NCI-H446 (cell line): ENCODE results near the gene FAM200A.
"Not testable (repeated sequence)": the region's sequence is repeated elsewhere in the genome, so short reads cannot be mapped to it uniquely, and the experiment has no call there.

Source experiments
- DNase-seq, 2 experiments: peaks; one replicate each; lab custom pipeline; 2025; lab: John Stamatoyannopoulos, UW

FAM200A gene

DNA sequence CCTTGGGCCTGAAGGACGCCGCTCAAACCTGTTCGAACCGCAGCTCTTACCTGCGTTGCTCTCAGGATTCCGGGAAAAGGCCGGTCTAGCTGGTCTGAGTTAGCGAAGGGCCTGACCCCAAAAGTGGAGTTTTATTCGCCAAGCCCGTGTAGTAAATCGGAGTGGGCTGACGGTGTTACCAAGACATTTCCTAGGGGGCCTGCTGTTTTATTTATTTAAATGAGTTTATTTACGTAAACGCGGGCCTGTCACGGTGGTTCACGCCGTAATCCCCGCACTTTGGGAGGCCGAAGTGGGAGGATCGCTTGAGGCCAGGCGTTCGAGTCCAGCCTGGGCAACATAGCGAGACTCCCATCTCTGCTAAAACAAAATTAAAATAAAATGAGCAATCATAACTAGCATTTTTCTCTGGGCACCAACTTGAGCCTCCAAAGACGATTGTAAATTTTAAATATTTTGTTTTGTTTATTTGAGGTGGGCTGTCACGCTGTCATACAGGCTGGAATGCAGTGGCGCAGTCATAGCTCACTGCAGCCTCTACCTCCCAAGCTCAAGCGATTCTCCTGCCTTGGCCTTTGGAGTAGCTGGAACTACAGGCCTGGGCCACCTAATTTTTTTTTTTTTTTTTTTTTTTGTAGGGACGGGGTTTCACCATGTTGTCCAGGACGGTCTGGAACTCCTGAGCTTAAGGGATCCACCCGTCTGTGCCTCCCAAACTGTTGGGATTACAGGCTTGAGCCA lies 7.4 kb upstream of the FAM200A start:
- peak in 1 of 2 experiments; percentile 3 for DNase-seq

DNA sequence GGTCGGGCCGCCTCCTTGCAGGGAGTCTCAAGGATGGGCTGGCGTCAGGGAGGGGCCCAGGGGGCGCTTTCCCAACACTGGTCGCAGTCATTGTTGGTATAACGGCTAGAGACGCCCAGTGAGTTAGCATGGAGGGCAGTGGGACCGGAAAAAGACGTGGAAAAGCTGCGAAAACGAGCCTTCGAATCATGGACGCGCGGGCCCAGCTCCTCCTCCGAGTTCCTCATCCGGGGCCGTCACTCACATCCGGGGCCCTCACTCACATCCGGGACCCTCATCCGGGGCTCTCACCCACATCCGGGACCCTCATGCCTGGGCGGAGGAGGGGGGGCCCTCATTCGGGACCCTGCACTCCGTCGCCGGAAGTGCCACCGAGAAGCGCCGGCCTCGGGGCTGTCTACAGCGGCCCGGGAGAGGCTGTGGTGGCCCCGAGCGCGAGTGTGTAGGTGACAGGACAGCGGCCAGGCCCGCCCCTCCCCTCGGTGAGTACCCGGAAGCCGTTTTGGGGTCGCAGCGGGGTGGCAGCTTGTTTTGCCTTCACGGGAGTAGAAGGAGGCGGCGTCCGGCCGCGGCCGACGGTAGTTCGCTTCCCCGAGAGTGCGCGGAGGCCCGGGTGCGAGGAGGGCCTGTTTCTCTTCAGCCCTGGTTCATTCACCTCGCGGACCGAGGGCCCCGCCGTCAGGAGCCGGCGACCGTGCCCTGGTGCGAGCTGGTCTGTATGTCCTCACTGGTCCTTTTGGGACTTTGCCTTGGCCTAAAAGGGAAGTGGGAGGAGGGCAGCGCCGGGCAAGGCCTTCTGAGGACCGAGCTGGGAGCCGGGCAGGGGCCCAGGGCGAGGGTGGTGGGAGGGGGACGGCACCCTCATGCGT lies 6.6 kb upstream of the FAM200A start, which contains the start of gene ZNF655:
Gene ZNF655, plus strand, starts transcription at position 337 of the 869 bp plus-strand sequence. CDS start 1,918 bp downstream, outside the sequence.
- peak; percentile 72 to 88 for DNase-seq

DNA sequence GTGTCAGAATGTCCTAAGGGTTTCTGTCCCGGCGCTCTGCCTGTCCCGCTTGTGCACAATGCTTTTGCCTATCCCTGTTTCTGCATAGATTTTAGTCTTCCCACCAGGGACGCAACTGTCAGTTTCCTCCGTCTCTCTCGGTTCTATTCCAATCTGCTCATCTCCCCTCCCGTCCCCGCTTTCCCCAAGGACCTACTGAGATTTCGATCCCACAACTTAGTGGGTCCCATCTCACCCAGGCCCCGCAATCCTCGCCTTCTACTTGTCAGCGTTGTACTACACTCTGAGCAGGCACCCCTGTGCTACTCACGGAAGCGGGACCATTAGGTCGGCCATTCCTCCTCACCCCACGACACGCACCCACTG lies 6.0 kb upstream of the FAM200A start:
- no peak for DNase-seq

DNA sequence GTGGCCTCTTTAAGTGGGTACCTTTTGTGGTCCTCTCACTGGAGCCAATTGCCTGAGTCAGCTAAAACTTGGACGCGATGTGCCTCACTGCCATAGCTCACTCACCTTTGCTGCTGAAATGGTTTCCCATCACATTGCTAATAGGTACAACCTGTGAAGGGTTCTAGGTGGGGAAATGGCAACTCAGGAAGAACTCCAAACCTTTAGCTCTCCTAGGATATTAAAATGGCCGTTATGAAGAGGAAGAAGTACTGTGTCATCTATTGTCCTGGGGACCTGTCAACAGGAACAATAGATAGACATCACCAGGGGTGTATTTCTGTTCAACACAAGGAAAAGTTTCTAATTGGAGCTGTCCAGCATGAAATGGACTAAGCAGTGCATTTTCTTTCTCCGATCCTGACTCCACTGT lies 5.3 kb upstream of the FAM200A start:
- no peak for DNase-seq

DNA sequence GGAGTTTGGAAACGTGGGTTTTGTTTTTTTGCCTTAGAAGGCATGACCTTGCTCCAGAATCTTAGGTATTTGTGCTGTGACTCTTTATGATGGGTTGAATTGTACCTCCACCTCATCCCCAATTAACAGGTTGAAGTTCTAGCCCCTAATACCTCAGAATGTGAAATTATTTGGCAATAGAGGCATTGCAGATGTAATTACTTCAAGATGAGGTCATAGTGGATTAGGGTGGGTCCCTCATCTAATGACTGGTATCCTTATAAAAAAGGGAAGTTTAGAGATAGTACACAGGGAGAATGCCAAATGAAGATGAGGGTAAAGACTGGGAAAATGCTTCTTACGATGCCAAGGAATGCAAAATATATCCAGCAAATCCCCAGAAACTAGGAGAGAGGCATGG lies 3.0 kb upstream of the FAM200A start:
- no peak for DNase-seq

DNA sequence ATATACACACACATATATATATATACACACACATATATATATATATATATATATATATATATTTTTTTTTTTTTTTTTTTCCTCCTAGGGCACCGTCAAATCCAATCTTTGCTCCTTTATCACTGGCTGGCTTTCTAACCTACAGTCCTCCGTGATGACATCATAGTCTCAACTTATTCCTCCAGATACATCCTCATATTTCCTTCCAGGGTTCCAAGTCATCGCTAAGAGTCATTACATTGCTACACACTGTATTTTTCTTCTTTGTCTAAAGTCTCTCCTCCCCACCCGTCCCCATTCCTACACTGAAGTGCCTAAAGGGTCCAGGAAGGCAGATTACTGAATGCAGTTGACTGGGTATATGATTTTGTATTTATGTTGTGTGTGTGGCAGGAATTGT lies 1.1 kb upstream of the FAM200A start:
- DNase-seq: no peak

DNA sequence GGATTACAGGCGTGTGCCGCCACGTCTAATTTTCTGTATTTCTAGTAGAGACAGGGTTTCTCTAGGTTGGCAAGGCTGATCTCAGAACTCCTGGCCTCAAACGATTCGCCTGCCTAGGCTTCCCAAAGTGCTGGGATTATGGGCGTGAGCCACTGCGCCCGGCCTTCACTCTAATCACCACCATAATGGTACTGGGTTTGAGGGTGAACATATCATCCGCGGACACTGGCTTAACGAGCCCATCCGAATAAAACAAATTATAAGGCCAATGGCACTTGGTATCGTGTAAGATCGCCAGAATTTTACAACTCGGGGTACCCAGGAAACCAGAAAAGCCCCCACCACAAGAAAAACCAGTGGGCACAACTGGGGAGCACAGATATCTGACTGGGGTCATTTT lies 580 bp downstream of the FAM200A start:
- DNase-seq: no peak

DNA sequence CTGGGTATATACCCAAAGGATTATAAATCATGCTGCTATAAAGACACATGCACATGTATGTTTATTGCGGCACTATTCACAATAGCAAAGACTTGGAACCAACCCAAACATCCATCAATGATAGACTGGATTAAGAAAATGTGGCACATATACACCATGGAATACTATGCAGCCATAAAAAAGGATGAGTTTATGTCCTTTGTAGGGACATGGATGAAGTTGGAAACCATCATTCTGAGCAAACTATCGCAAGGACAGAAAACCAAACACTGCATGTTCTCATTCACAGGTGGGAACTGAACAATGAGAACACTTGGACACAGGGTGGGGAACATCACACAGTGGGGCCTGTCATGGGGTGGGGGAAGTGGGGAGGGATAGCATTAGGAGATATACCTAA lies 2.4 kb downstream of the FAM200A start:
- not testable (repeated sequence) for DNase-seq

DNA sequence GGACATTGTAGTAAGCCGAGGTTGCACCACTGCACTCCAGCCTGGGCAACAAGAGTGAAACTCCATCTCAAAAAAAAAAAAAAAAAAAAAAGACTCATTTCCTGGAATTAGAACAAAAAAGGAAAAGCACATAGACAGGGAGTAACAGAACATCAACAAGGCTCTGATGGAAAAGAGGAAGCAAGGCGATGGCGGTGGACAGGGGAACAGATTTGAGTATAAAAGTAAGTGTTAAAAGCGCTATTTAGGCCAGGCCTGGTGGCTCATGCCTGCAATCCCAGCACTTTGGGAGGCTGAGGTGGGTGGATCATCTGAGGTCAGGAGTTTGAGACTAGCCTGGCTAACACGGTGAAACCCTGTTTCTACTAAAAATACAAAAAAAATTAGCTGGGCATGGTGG lies 6.6 kb downstream of the FAM200A start:
- not testable (repeated sequence) for DNase-seq

DNA sequence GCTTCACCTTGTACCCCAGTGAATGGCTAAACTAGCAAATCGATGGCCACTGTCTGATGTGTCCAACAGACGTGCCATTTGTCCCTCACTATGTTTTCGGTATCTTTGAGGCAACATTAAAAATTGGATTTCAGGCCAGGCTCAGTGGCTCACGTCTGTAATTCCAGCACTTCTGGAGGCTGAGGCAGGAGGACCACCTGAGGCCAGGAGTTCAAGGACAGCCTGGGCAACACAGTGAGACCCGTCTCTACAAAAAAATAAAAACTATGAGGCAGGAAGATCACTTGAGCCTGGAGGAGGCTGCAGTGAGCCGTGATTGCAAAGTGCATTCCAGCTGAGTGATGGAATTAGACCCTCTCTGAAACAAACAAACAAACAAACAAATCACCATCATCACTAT lies 8.0 kb downstream of the FAM200A start:
- no peak for DNase-seq

DNA sequence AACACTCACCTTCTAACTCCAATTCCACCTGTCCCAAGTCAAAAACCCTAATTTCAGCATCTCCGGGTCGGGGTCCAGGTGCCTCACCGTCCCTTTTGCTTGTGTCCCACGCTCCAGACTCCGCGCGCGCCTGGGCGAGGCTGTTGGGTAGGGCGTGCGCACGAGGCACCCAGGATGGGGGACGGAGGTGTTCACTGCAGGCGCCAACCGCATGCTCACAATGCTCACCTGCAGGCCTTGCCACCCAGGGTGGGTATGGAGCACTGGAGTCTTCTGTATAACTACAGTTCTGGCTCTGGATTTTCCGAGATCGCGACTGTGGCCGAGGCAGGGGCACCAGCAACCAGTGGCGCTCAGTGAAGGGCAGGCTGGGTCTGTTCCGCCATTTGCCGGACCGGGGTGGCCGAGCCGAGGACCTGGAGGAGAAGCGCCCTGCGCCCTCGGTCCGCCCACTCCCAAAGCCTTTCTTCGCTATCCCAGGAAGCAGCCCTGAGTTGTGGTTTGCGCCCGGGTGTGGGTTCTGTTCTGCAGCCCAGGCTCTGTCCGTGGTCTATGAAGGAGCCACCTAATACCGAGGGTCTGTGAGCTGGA lies 8.7 kb downstream of the FAM200A start:
- no peak for DNase-seq

DNA sequence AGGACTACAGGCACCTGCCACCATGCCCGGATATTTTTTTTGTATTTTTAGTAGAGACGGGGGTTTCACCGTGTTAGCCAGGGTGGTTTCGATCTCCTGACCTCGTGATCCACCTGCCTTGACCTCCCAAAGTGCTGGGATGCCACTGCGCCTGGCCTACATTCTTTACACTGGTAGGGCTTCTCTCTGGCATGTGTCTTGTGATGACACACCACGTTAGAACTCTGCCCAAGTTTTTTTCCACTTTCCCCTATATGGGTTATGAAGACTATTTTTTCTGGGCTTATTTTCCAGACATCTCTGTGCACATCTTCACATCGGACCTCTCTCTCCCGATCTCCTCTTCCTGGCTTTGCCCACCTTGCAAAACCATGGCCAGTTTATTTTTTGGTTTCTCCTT lies 10.7 kb downstream of the FAM200A start:
- no peak for DNase-seq

DNA sequence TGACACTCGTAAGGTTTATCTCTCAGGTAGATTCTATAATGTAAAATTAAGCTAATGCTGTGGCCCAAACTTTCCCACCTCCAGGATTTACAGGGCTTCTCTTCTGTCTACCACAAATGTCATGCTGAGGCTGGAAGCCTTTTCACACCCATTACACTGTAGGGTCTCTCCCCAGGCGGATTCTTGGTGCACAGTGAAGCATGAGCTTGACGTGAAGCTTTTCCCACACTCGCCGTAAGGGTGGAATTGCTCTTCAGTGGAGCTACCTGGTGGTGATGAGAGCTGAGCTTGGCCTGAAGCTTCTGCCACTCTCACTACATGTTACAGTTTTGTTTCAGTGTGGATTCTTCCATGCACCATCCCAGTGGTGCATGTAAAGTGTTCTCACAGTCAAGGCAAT lies 11.4 kb downstream of the FAM200A start:
- no peak for DNase-seq

DNA sequence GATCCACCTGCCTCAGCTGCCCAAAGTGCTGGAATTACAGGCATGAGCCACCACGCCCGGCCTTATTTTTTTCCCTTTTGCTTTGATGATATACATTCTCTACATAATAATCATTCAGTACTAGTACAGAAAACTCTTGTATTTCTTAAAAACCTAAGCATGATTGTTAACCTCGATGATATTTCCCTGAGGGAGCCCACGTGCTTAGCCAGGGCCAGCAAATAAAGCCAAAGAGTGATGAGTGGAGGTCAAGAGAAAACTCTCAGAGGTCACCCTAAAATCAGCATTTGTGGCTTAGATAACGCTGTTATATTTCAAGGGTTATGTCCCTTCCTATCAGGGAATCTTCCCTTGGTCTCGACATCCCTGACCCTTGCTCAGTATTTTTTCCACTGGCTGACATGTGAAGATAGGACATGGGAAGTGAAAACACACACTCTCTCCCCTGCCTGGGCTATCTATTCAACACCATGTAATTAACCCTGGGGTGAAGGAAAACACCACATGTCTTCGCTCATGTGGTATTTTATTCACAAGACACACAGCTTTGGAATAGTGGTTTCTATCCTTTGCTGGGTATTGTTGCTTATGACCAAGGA lies 12.6 kb downstream of the FAM200A start:
- DNase-seq: no peak

DNA sequence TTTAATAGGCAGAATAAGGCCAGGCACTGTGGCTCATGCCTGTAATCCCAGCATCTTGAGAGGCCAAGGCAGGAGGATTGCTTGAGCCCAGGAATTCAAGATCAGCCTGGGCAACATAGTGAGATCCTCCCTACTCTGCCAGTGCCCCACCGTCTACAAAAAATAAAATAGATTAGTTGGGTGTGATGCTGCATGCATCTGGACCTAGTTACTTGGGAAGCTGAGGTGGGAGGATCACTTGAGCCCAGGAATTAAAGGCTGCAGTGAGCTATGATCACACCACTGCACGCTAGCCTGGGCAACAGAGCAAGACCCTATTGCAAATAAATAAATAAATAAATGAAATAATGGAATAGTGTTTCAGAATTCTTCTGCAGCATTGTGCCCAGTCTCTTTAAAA lies 16.2 kb downstream of the FAM200A start:
- DNase-seq: no peak

DNA sequence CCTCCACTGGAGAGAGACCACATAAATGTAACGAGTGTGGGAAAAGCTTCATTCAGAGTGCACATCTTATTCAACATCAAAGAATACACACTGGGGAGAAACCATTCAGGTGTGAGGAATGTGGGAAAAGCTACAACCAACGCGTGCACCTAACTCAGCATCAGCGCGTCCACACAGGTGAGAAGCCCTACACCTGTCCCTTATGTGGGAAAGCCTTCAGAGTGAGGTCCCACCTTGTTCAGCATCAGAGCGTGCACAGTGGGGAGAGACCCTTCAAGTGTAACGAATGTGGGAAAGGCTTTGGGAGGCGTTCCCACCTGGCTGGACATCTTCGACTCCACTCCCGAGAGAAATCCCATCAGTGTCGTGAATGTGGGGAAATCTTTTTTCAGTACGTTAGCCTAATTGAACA lies 20.6 kb downstream of the FAM200A start:
- no peak for DNase-seq

DNA sequence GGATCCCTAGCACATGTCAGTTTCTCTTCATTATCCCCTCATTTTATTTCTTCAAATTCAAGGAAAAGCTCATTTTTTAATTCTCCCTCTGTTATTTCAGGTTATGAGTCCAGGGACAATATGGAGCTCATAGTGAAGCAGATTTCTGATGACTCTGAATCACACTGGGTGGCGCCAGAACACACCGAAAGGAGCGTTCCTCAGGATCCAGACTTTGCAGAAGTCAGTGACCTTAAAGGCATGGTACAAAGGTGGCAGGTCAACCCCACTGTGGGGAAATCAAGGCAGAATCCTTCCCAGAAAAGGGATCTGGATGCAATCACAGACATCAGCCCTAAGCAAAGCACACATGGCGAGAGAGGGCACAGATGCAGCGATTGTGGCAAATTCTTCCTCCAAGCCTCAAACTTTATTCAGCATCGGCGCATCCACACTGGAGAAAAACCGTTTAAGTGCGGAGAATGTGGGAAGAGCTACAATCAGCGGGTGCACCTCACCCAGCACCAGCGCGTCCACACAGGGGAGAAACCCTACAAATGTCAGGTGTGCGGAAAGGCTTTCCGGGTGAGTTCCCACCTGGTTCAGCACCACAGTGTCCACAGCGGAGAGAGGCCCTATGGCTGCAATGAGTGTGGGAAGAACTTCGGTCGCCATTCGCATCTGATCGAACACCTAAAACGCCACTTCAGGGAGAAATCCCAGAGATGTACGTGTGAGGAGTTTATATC lies 26.0 kb downstream of the FAM200A start:
- DNase-seq: no peak

DNA sequence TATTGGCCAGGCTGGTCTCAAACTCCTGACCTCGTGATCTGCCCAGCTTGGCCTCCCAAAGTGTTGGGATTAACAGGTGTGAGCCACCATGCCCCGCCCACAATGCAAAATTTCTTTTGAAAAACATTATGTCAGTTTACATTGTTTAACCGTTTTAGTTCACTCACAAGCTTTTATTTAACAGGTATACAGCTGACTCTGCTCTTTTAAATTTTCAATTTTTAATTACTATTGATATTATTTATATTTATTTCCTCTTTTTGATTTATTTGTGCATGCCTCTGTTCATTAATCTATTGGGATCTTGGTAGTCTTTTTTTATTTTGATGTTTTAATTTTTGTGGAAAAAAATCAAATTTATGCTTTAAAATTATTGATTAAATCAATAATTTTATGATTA lies 30.5 kb downstream of the FAM200A start:
- DNase-seq: no peak

DNA sequence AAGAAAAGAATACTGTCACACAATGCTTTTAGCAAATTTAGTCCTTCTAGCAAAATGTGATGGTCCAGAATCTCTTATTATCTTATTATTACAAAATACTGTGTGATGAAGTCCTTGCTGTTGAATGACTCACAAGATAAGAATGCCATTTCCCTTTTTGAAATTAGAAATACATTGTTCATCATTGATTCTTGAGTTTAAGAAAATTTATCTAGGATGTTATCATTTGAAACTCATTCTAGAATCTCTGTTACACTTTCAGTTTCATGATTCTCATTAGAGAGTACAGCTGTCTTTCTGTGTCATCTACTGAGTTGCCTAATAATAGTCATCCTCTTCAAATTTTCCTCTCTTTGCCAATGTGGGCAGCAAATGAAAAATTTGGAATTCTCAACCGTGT lies 37.9 kb downstream of the FAM200A start:
- DNase-seq: no peak

DNA sequence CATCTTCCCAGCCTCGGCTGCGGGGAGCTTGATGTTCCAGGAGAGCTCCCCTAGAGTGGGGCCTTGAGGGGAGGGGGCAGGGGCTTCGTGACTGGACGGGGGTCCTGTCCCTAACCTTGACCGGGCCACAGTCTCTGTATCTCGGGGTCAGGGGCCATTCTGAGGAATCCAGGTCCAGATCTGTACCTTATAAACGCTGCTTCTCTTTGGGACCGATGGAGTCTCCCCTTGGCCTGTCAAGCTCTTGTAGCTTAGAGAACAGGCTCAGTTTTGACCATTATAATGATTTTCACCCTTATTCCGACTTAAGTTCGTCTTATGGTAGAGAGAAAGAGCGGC lies 46.6 kb downstream of the FAM200A start:
- no peak for DNase-seq

DNA sequence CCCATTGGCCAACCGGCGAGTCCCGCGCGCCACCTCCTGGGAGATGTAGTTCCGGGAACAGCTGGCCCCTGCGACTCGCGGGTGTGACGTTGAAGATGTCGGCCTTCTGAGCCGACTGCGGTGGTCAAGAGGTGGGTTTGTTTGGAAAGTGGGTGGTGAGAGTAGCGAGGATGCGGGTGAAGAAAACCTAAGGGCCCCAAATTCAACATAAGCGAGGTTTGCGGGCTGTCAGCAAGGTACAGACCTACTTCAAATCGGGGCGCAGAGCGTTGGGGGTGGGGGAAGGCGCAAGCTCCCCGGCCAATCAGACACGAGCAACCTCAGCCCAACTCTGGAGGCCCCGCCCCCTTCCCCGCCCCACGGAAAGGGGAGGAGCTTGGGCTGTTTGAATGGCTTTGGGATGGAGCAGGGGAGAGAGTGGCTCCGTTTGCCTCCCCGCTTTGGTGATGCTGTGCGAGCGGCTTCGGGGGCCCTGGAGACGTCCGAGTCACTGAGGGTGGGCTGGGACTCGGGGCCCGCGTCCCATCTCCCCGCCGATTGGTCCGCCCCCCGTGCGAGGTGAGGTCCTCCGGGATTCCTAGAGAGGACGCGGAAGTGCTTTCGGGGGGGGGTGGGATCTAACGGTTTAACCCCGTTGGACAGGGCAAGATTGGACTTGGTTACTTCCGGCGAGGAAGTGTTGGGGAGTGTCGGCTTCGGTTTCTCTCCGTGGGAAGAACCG lies 47.2 kb downstream of the FAM200A start, which contains the start of gene ZKSCAN5:
Gene ZKSCAN5, plus strand, starts transcription at position 60 of the 721 bp plus-strand sequence. CDS start 1,383 bp downstream, outside the sequence.
- DNase-seq: peak; percentile 90 to 91
